Transverse colon (tissue), 4 donors: ENCODE measurements around the gene STRIP1. TPM values are rescaled to one million over a fixed set of nuclear protein-coding genes. Genes with fewer than 3 reads are reported as not detected.
A peak's percentile ranks its signal among the peaks of the same experiment; 100 is the strongest.

Source experiments
- DNase-seq: peaks from one replicate; pipeline ENCODE4 v3.0.0-alpha.2; 2019
- H3K27ac ChIP-seq, 4 donors: fragments of 200-600 bp; sonication (generic); 2 replicates each; pipeline ENCODE4 v1.5.1; 2016 to 2018; ENCODE audit warnings: inconsistent platforms in 4 of 4
- H3K27me3 ChIP-seq: fragments of 200-600 bp; sonication (generic); 2 replicates; pipeline ENCODE4 v1.5.1; 2017; ENCODE audit warnings: inconsistent platforms
- H3K36me3 ChIP-seq, 4 donors: fragments of 200-600 bp; sonication (generic); 2 replicates each; pipeline ENCODE4 v1.5.1; 2017 to 2019; ENCODE audit warnings: inconsistent platforms in 4 of 4
- H3K4me1 ChIP-seq, 4 donors: fragments of 200-600 bp; sonication (generic); 2 replicates each; pipeline ENCODE4 v1.5.1; 2017 to 2020; ENCODE audit warnings: inconsistent platforms in 4 of 4
- H3K4me3 ChIP-seq, 4 donors: fragments of 200-600 bp; sonication (generic); 1 replicate in 1 of 4; 2 replicates in 3 of 4; pipeline versions ENCODE4 v1.5.1 to v1.6.1; 2017 to 2019; ENCODE audit warnings: inconsistent platforms in 4 of 4
- H3K9me3 ChIP-seq, 2 donors: fragments of 200-600 bp; sonication (generic); 2 replicates each; pipeline ENCODE4 v1.5.1; 2017 to 2019; ENCODE audit warnings: inconsistent platforms in 2 of 2
- EP300 ChIP-seq: sonication (generic); formaldehyde crosslinking; IDR thresholded peaks from one replicate; pipeline ENCODE4 v1.6.1; 2017; ENCODE audit warnings: antibody characterized with exemption, low read depth
- POLR2A ChIP-seq: fragments of 450-650 bp; IDR thresholded peaks from one replicate; pipeline ENCODE4 v1.6.1; 2016; ENCODE audit warnings: antibody characterized with exemption, mild to moderate bottlenecking, moderate library complexity
- POLR2AphosphoS5 ChIP-seq, 3 donors: sonication (generic); formaldehyde crosslinking; IDR thresholded peaks; one replicate each; pipeline ENCODE4 v1.6.1; 2016; ENCODE audit warnings: antibody characterized with exemption in 3 of 3
- WGBS, 2 donors: methylation state at CpG; one replicate each; pipeline ENCODE4 v1.1.5; 2018; ENCODE audit warnings: low coverage in 1 of 2; 5-methylcytosine and 5-hydroxymethylcytosine counted together
- in situ Hi-C, 4 donors: fragments of 200-750 bp; cut with MboI; loops; one replicate each; pipeline versions ENCODE4 v1.15.0 to v1.15.1; 2017; ENCODE audit warnings: low sequenced_read_pairs in 3 of 4, low pct_ligation_motif_present in 1 of 4, low pct_unique_long_range_greater_than_20kb in 1 of 4
- intact Hi-C: fragments of 100-400 bp; cut with DNase I; formaldehyde crosslinking; loops from one replicate; pipeline ENCODE4 v1.15.1; 2023; ENCODE audit warnings: low total_unique reads
- total RNA-seq, 4 donors: library from RNA; depleted of rRNA; stranded (reverse); fragments of >200 nt; gene quantifications; one replicate each; pipeline ENCODE4 v1.1.0, GENCODE V29; 2016
- TF ChIP-seq, protein P1 (sequence below), 5 experiments: fragments of 200-600 bp in 3 of 5; fragments of 450-650 bp in 2 of 5; sonication (generic) in 3 of 5; IDR thresholded peaks; 1 replicate in 2 of 5; 2 replicates in 3 of 5; pipeline ENCODE4 v1.5.1; 2016 to 2017; ENCODE audit warnings: antibody characterized with exemption in 5 of 5, inconsistent platforms in 3 of 5, mild to moderate bottlenecking in 2 of 5, moderate library complexity in 1 of 5

STRIP1 gene, protein sequence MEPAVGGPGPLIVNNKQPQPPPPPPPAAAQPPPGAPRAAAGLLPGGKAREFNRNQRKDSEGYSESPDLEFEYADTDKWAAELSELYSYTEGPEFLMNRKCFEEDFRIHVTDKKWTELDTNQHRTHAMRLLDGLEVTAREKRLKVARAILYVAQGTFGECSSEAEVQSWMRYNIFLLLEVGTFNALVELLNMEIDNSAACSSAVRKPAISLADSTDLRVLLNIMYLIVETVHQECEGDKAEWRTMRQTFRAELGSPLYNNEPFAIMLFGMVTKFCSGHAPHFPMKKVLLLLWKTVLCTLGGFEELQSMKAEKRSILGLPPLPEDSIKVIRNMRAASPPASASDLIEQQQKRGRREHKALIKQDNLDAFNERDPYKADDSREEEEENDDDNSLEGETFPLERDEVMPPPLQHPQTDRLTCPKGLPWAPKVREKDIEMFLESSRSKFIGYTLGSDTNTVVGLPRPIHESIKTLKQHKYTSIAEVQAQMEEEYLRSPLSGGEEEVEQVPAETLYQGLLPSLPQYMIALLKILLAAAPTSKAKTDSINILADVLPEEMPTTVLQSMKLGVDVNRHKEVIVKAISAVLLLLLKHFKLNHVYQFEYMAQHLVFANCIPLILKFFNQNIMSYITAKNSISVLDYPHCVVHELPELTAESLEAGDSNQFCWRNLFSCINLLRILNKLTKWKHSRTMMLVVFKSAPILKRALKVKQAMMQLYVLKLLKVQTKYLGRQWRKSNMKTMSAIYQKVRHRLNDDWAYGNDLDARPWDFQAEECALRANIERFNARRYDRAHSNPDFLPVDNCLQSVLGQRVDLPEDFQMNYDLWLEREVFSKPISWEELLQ
- total RNA-seq: 10 to 100 TPM; 32.6 to 72.2 (median 58.7) TPM

DNA sequence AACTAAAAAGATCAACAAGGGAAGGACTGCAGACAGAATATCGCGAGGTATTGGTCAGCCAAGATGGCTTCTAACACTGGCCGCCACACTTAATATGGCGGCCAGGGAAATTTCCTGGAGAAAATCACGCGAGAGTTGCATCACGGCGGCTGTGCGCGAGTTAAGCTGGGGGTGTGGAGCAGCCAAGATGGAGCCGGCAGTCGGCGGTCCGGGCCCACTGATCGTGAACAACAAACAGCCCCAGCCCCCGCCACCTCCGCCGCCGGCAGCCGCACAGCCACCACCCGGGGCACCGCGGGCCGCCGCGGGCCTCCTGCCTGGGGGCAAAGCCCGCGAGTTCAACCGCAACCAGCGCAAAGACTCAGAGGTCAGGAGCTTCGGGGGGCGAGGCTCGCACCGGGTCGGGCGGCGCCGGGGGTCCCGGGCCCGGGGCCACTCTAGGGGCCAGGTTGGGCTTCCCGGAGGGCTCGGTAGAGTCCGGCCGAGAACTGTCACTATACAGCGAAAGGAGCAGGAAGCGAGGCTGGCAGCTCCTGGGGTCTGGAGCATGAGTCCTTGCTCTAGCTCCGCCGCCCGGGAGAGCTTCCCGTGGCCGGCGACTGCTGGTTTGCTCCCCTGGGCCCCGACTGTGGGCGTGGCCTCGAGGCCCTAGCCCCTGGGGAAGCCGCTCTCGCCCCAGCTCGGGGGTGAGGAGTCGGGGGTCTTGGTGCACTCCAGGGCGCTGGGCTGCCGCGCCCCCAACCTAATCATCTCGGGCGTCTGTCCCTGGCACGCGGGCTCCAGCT, at the start of gene STRIP1:
TSS of gene STRIP1 (plus strand) at position 174 of the 785 bp plus-strand sequence. CDS start at position 188, 14 bp downstream.
- 0% methylated on average over 2 to 37 of the region's 66 CpGs for WGBS, 2 donors
- DNase-seq: peak; percentile 95
- H3K9me3 ChIP-seq: no peaks in the 10 kb centered on the region
- peak within 1 kb of the TSS; percentile 93 to 96 (median 94) for H3K27ac ChIP-seq
- in situ Hi-C loops (loop anchor here in 1 of 4 donors (25.0 kb wide), 1 partner anchor 303 kb away; the partner anchor contains the start of gene RBM15), intact Hi-C loops (no loop called here)
- H3K27me3 ChIP-seq: no peaks in the 10 kb centered on the region
- TF ChIP-seq, protein P1, sequence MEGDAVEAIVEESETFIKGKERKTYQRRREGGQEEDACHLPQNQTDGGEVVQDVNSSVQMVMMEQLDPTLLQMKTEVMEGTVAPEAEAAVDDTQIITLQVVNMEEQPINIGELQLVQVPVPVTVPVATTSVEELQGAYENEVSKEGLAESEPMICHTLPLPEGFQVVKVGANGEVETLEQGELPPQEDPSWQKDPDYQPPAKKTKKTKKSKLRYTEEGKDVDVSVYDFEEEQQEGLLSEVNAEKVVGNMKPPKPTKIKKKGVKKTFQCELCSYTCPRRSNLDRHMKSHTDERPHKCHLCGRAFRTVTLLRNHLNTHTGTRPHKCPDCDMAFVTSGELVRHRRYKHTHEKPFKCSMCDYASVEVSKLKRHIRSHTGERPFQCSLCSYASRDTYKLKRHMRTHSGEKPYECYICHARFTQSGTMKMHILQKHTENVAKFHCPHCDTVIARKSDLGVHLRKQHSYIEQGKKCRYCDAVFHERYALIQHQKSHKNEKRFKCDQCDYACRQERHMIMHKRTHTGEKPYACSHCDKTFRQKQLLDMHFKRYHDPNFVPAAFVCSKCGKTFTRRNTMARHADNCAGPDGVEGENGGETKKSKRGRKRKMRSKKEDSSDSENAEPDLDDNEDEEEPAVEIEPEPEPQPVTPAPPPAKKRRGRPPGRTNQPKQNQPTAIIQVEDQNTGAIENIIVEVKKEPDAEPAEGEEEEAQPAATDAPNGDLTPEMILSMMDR (IDR thresholded peaks at IDR 0.05): no peak
- peak; percentile 64 for TF ChIP-seq POLR2A
- TF ChIP-seq EP300: no peak
- TF ChIP-seq POLR2AphosphoS5 (IDR thresholded peaks at IDR 0.05): peak; percentile 64 to 95 (median 87)
- H3K4me1 ChIP-seq: peaks cover 4 to 23% (median 16%) of the 10 kb centered on the region in 4 donors
- peaks cover 0 to 16% (median 7%) of the 10 kb centered on the region in 4 donors for H3K36me3 ChIP-seq
- peak within 1 kb of the TSS; percentile 90 to 99 (median 99) for H3K4me3 ChIP-seq

DNA sequence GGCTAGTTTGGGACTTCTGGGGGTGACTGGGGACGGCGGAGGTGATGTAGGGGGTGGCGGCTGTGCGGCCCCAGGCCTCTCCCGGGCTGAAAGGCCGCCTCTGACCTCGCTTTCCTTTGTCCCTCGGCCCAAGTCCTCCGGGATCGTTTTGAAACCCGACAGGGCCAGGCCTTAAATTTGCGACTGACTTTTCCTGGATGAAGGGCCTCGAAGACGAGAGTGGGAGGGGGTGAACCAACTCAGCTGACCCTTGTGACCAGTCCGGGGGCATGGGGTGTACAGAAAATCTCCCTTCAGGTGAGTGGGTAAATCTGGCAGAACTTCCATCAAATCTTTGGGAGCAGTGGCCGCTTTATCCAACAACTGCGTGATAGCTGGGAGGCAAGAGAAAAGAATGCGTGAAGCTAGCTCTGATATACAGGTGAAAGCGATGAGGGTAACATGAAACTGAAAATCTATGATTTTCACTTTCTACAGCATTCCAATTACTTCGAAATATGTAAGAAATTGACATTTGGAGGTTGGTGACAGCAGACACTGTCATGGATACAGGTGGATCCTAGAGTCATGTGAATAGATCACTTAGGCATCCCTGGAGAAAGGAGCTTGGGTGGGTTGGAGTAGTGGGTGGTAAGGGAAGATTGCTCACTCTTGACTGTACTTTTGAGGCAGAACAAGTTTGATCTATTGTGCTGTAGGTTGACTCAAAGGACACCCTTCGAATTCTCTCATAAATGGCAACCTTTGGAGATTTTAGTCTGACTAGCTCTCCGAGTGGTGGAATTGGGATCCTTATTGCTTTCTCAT, 49.0 kb upstream of the STRIP1 start:
- H3K4me3 ChIP-seq: peak overlapping the region; percentile 69 to 86 (median 84)
- peak; percentile 24 for DNase-seq
- no peaks in the 10 kb centered on the region for H3K36me3 ChIP-seq
- intact Hi-C loops (loop anchor here (10.0 kb wide), 2 partner anchors 61 to 331 kb away; partner anchors contain the start of gene GSTM4), in situ Hi-C loops (loop anchor here (5.0 to 25.0 kb wide), 6 partner anchors 208 to 448 kb away; partner anchors contain the start of genes GNAI3 (in 4 of the 4), GSTM4 (in 3 of the 4), GPR61 (in 1 of the 4) and GSTM2 (in 1 of the 4))
- WGBS, 2 donors: 5 to 10% methylated on average over 3 to 22 of the region's 22 CpGs
- peaks cover 20 to 57% (median 41%) of the 10 kb centered on the region in 4 donors for H3K4me1 ChIP-seq
- no peak for TF ChIP-seq EP300
- no peak for TF ChIP-seq POLR2AphosphoS5 (IDR thresholded peaks at IDR 0.05)
- TF ChIP-seq POLR2A: no peak
- TF ChIP-seq, protein P1 (IDR thresholded peaks at IDR 0.05): no peak
- no peaks in the 10 kb centered on the region for H3K9me3 ChIP-seq
- no peaks in the 10 kb centered on the region for H3K27me3 ChIP-seq
- H3K27ac ChIP-seq: peak overlapping the region; percentile 93 to 98 (median 96)

DNA sequence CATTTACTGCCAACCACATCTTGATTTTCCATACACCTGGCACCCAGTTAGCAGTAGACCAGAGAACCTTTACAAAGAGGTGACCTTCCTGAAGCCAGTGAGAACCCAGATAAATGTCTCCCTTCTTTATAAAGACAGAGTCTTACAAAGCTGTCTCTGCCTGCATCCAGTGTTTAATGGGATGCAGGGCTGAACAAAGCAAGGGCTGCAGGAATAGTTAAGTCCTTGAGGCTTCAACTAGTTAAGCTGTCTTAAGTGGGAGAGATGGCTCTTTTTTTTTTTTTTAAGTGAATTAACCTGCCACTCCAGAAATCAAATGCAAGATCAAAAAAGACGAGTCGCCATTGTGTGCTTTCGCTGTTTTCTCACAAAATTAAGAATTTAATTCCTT, 48.4 kb upstream of the STRIP1 start:
- H3K4me3 ChIP-seq: peak overlapping the region in 2 of 4 donors; percentile 69 to 86
- DNase-seq: no peak
- no peaks in the 10 kb centered on the region for H3K9me3 ChIP-seq
- H3K27ac ChIP-seq: peak overlapping the region in 3 of 4 donors; percentile 93 to 96 (median 95)
- no peaks in the 10 kb centered on the region for H3K36me3 ChIP-seq
- no peaks in the 10 kb centered on the region for H3K27me3 ChIP-seq
- WGBS, 2 donors: 89 to 91% methylated on average over 3 of the region's 3 CpGs
- TF ChIP-seq POLR2AphosphoS5 (IDR thresholded peaks at IDR 0.05): no peak
- in situ Hi-C loops (loop anchor here (5.0 to 25.0 kb wide), 6 partner anchors 209 to 449 kb away; partner anchors contain the start of genes GNAI3 (in 4 of the 4), GSTM4 (in 3 of the 4), GPR61 (in 1 of the 4) and GSTM2 (in 1 of the 4)), intact Hi-C loops (loop anchor here (10.0 kb wide), 2 partner anchors 61 to 331 kb away; partner anchors contain the start of gene GSTM4)
- H3K4me1 ChIP-seq: peaks cover 19 to 54% (median 38%) of the 10 kb centered on the region in 4 donors
